Embryonic facial prominence (tissue), 1 donor: ENCODE results near the gene HRH2.
A peak's percentile ranks its signal among the peaks of the same experiment; 100 is the strongest.
"Not testable (repeated sequence)": the region's sequence is repeated elsewhere in the genome, so short reads cannot be mapped to it uniquely, and the experiment has no call there.

Source experiments
- DNase-seq: peaks from one replicate; pipeline ENCODE4 v3.0.0-alpha.2; 2016; ENCODE audit errors: extremely low spot score

Gene HRH2, protein sequence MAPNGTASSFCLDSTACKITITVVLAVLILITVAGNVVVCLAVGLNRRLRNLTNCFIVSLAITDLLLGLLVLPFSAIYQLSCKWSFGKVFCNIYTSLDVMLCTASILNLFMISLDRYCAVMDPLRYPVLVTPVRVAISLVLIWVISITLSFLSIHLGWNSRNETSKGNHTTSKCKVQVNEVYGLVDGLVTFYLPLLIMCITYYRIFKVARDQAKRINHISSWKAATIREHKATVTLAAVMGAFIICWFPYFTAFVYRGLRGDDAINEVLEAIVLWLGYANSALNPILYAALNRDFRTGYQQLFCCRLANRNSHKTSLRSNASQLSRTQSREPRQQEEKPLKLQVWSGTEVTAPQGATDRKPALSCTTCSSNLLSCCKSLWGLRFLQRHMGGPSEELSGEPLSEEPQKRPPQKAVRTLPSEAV

DNA sequence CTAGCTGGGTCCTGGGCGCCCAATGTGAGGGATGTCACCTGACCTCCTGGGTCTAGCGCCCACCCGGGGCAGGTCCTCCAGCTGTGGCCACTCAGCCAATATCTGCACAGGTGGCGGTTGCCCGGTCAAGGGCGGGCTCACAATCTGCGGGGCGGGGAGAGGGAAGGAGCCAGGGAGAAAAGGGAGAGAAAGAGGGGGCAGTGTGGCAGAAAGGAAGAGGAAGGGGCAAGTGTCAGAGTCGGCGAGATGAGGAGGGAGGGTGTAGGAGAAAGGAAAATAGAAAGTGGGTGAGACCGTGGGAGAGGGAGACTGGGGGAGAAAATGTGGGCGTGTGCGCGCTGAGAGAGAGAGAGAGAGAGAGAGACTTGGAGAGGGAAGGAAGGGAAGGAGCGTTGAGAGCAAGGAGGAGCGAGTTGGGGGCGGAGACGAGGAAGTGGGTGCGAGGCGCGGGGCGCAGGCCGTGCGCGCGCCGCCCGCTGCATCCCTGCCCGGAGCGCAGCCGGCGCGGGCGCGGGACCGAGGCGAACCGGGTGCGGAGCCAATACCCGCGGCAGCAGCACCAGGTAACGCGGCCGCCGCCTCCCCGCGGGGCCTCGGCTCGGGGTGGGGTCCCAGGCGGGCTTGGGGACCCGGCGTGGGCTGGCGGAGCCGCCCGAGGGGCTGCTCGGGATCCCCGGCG lies at the start of gene HRH2:
Gene HRH2, plus strand, starts transcription at position 479 of the 679 bp plus-strand sequence. CDS start 25,163 bp downstream, outside the sequence.
- peak; percentile 37 for DNase-seq

DNA sequence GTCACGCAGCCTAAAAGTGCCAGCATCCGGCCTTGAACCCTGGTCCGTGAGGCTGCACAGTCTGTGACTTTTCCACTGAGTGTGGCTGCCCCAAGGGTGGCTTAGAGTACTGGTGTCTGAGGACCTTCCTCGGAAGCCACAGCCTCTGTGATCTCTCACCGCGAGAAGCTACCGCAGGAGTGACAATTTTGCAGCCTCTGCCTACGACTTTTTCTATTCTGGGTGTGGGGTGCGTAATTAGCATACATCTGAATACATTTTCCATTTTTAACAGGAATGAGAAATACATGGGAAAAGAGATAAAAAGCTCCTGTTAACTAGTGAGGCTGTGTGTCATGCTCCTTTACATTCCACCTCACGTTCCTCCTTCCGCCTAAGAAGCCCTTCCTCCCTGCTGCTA lies 48.3 kb upstream of the HRH2 start:
- no peak for DNase-seq

DNA sequence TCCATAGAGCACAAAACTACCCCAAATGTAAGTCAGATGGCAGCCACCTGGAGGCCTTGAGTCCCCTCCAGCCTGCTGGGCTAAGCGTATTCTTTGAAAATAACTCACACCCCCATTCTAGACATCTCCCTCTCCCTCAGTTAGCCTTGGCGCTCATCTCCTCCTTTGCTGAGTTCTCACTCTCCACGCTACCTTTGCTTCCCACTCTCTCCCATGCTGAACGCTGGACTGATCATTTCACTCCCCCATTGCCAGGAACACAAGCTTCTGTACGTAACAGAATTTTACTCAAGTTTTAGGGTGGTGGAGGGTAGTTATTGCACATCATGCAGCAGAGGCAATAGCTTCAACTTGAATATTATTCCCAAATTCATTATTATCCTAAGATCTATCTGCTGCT lies 47.5 kb upstream of the HRH2 start:
- no peak for DNase-seq

DNA sequence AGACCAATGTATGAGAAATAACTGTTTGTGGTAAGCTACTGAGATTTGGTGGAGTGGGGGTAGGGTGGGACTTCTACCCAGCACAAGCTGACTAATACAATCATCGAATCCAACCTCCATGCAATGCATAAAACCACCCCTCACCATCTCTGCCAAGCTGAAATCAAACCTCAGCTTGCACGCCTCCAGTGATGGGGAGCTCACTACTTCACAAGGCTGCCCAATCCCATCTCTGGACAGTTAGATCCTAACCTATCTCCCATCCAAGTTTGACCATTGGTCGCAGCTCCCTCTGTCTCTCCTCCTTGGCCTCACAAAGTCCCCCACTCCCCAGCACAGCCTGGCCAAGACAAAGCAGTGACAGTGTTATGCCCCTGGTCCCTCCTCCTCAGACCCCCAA lies 47.0 kb upstream of the HRH2 start:
- no peak for DNase-seq

DNA sequence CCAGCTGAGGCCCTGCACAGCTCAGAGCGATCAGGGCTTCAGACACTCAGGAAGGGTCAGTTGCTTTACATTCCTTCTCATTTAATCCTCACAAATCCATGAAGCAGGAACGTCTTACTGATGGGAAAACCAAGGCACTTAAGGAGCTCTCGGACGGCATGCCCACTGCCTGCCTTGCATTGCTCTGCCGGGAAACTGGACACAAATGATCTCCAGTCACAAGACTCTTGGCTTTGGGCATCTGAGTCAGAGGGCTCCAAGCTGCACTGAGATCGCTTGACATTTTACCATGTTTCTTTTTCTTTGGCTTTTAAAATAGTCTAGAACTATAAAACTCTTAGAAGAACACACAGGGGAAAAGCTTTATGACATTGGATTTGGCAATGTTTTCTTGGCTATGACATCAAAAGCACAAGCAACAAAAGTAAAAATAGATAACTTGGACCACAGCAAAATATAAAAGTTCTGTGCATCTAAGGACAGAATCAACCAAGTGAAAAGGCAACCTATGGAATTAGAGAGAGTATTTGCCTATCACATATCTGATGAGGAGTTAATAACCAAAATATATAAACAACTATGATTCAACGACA lies 43.6 kb upstream of the HRH2 start:
- no peak for DNase-seq

DNA sequence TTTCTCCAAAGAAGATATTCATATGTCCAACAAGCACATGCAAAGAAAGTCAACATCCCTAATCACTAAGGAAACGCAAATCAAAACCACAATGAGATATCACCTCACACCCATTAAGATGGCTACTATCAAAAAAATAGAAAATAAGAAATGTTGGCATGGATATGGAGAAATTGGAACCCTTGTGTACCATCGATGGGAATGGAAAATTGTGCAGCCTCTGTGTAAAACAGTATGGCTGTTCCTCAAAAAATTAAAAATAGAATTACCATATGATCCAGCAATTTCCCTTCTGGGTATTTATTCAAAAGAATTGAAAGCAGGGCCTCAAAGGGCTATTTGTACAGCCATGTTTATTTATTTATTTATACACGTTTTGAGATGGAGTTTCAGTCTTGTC lies 43.0 kb upstream of the HRH2 start:
- DNase-seq: no peak

DNA sequence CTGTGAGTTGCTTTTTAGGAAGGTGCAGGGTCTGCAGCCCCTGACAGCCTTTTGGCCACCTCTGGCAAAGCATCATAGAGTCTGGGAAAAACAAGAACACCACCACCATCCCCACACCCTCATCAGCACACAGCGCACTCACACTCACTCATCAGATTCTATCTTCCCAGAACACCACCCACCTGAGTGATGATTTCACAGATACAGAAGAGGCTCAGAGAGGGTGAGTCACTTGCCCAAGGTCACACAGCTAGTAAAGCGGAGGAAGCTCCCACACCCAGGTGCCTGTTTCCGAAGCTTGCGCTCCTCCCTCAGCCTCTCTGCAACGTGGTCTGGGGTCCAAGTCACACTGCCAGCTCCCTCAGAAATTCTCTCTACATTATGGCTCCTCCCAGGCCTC lies 41.8 kb upstream of the HRH2 start:
- no peak for DNase-seq

DNA sequence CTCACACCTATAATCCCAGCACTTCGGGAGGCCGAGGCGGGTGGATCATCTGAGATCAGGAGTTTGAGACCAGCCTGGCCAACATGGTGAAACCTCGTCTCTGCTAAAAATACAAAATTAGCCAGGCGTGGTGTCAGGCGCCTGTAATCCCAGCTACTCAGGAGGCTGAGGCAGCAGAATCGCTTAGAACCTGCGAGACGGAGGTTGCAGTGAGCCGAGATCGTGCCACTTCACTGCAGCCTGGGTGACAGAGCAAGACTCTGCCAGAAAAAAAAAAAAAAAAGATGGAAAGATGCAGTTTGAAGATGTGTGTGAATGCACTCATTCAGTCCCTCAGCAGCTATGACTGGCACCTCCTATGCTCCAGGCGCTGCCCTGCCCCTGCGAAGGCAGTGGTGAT lies 41.3 kb upstream of the HRH2 start:
- DNase-seq: not testable (repeated sequence)

DNA sequence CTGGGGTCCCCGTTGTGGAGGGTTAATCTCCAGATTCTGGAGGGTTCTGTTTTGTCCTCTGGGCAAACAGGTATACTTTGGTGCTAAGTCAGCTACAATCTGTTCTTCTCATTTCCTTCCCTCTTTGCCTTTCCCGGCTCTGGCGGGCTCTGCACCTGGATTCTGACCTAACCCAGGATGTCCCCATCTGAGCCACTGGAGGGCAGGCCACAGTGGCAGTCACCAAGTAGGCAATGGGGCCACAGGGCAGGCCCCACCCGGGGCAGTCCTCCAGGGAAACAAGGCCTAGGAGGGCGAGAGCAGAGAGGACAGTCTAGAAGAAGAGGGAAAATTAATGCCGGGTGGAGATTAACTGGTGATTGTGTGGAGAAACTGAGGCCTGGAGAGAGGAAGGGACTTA lies 40.4 kb upstream of the HRH2 start:
- DNase-seq: no peak

DNA sequence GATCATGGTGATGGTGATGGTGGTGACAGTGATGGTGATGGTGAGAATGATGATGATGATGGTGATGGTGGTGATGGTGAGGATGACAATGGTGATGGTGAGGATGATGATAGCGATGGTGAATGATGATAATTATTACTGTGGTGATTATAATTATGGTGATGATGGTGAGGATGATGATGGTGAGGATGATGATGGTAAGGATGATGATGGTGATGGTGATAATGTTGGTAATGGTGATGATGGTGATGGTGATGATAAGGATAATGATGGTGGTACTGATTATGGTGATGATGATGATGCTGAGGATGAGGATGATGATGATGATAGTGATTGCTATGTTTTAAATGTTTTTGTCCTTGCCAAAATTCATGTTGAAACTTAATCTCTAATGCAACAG lies 37.3 kb upstream of the HRH2 start:
- DNase-seq: no peak

DNA sequence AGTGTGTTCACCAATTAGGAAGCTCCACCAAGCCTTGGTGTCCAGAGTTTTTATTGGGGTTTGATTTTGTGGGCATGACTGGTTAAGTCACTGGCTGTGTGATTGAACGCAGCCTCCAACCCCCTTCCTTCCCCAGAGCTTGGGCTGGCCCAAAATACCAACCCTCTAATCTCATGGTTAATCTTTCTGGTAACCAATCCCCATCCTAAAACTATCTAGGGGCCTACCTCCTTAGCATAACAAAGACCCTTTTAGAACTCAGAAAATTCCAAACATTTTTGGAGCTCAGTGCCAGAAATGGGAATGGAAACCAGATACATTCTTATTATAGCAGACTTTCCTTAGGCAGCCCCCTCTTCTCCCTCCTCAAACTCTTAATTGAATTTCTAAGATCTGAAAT lies 35.9 kb upstream of the HRH2 start:
- DNase-seq: peak; percentile 63

DNA sequence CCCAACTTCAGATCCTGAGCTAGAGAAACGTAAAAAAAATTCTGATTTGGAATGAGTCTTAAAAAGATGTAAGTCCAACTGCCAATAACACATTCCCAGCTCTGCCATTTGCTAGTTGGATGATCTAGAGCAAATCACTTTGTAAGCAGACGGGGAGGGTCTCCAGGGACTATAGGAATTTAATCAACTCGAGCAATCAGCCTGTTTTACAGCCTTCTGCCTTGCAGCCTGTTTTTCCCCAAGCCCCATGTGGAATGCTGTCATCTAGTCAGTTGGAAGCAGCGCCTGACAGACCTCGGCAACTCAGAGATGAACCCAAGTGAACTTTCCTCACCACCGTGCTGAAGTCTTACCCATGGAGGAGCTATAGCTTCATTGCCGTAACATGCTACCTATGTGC lies 34.8 kb upstream of the HRH2 start:
- no peak for DNase-seq

DNA sequence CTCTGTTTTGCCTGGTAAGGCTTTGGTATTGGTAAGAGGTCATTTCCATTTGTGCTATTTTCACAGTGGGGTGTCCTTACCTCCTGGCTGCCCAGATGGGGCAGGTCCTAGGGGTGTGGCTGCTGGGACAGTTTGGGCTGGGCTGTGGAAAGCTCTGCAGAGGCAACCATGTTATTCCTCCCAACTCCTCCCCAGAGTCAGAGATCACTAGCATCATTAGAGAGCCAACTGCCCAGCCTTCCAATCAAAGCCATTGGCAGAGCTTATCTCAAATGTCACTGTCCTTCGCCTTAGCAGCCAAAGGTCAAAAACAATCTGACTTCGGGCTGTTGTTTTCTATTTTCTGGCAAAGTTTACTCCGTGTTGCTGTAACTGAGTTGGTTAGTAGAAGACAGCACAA lies 33.6 kb upstream of the HRH2 start:
- DNase-seq: no peak

DNA sequence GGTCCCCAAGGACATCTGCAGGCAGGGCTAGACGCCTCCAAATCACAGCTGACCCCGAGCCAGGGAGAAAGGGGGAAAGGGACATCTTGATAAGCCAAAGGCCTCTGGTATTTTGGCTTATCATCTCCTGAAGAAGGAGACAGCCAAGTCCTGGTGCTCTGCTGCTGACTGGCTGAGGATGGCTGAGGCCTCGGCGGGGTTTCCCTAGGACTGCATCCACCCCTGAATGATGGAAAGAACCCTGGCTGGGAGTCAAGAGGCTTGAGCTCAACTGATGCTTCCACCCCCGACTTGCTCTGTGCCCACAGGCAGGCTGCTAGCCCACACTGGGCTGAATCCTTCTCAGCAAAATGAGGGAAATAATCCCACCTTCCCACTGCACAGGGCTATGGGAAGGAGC lies 30.9 kb upstream of the HRH2 start:
- no peak for DNase-seq

DNA sequence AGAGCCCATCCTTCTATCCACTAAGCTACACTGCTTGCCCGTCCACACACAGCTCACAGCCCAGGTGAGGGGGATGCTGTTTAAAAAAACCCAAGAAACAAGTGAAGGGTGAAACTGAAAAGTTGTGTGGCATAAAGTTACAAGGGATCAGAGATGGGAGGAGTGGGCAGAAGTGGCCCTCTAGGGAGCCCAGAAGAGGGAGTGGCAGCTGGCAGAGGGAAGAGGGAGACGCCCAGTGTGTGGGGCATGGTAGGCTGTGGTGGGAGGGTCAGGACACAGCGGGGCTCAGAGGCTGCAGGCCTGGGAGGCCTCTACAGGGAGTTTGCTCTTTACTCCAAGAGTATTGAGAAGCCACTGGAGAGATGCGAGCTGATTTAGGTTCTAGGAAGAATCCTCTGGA lies 30.1 kb upstream of the HRH2 start:
- no peak for DNase-seq

DNA sequence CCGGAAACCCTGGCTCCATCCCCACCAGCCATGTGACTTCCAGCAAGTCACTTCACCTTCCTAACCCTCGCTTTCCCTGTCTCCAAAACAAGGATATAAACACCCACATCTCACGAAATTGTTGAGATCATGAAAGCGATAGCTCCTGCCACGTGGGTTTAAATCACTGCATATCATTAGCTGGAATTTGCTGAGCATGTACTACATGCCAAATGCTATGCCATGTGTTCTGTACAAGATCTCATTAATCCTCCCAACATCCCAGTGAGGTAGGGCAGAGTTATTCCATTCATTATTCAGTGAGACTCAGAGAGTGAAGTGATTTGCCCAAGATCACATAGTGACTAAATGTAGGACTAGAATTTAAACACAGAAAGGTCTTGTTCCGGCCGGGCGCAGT lies 29.2 kb upstream of the HRH2 start:
- no peak for DNase-seq

DNA sequence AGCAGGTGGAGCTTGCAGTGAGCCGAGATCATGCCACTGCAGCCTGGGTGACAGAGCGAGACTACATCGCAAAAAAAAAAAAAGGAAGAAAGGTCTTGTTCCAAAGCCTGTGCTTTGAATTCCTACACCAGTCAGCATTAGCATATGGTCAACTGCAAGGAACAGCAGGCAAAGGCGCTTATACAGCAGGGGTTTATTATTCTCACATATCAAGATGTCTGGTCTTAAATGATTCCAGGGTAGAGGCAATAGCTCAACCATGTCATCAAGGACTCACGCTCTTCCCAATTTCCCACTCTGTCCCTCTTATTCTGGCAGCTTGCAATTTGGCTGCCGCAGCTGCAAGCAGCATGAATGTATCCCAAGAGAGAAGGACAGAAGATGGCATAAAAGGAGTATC lies 28.6 kb upstream of the HRH2 start:
- DNase-seq: no peak

DNA sequence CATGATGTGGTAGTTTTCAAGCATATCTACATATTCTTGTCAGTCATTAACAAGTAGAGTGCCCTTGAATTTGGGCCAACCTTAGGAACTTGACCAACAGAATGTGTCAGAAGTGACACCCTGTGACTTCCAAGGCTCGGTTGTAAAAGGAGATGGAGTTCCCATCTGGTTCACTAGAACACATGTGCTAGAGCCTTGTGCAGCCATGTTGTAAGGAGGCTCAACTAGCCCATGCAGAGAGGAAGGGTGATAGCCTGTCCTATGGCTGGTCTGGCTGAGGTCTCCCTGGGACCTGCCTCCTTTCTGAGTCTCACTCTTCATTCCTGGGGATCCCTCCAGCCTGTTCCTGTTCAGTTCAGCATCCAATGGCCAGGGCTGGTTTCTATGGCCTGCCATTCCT lies 28.1 kb upstream of the HRH2 start:
- no peak for DNase-seq

DNA sequence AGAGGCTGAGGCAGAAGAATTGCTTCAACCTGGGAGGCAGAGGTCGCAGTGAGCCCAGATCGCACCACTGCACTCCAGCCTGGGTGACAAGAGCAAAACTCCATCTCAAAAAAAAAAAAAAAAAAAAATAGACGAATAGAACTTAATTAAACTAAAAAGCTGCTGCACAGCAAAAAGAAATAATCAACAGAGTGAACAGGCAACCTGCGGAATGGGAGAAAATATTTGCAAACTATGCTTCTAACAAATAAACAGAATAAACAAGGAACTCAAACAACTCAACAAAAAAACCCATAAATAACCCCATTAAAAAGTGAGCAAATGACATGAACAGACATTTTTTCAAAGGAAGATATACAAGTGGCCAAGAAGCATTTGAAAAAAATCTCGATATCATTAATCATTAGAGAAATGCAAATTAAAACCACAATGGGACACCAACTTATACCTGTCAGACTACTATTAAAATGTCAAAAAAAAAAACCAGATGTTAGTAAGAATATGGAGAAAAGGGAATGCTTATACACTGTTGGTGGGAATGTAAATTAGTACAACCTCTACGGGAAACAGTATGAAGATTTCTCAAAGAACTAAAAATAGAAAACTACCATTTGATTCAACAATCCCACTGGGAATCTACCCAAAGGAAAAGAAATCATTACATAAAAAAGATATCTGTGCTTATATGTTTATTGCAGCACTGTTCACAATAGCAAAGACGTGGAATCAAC lies 21.9 kb upstream of the HRH2 start:
- DNase-seq: no peak

DNA sequence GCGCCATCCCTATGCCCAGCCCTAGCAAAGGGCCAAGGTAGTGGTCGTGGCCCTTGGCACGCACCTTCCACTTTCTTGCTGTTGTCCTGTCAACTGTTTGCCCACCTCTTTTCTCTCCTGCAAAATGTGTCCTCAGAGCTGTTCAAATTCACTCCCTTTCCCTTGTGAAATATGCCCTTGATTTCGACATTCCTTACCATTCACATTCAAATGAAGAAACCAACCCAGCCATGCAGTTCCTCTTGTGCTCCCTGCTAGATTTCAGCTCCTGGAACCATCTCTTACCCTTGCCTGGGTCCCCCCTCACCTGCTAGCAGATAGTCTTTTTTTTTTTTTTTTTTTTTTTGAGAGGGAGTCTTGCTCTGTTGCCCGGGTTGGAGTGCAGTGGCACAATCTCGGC lies 19.6 kb upstream of the HRH2 start:
- no peak for DNase-seq

DNA sequence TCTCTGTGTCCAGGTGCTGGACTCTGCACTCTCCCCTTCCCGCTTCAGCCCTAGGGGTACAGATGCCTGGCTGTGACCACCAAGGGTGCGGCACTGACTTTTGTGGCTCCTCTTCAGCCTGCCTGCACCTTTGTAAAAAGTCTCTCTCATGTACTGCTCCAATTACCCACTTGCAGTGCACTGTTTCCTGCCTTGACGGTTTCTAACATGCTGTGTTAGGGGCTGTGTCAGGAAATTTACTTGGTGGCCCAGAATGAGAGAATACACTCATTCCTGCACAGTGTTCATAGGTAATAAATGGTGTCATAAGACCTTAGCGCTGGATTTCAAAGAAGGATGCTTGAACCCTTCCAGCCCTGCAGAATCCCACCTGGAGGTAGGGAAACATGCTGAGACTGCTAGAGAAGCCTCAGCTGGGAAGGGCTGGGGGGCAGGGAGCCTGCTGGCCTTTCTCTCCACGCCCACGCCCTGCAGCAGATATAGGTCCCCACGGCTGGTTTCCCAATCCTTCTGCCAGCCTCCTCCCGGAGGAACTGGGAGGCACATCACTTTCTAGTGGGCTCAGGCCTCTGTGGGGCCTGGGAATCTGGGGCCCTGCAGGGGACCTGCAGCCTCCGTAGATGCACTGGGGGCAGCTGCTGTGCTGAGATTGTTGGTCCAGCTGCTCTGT lies 17.6 kb upstream of the HRH2 start:
- DNase-seq: no peak

DNA sequence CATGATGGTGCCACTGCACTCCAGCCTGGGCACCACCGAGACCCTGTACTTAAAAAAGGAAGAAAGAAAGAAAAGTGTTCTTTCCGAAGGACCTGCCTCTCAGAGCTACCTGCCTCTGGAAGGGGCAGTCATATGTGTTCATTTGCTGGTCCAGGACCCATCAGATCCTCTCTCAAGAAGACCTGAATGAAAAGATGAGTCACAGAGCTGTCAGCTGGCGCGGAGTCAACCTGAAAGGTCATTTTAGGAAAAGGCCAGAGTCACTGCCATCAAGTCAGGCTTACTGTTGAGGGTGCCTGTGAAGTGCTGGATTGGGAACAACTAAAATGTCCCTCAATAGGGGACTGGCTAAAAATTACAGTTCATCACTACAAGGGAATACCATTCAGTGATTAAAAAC lies 14.9 kb upstream of the HRH2 start:
- DNase-seq: no peak
